Mesenteric fat pad (tissue), 1 donor: ENCODE data around the gene CTRB2. TPM values are rescaled to one million over a fixed set of nuclear protein-coding genes. Genes with fewer than 3 reads are reported as not detected.
"Not testable (repeated sequence)": the region's sequence is repeated elsewhere in the genome, so short reads cannot be mapped to it uniquely, and the experiment has no call there.

ENCODE experiments used
- DNase-seq: peaks from one replicate; pipeline ENCODE4 v3.0.0-alpha.2; 2020; ENCODE audit warnings: low spot score
- total RNA-seq: library from RNA; stranded (reverse); fragmentation: NEBNext Ultra II Directional; extraction: Animal tissue kit (Norgen Biotek cat#: 25700); gene quantifications from one replicate; pipeline ENCODE4 v1.2.1, GENCODE V29; 2021
- donor health status: DM: yes; HTN: yes; CAD: no.

CTRB2 gene
- total RNA-seq, 1 donor from 2014 or later = 4.1 TPM

DNA sequence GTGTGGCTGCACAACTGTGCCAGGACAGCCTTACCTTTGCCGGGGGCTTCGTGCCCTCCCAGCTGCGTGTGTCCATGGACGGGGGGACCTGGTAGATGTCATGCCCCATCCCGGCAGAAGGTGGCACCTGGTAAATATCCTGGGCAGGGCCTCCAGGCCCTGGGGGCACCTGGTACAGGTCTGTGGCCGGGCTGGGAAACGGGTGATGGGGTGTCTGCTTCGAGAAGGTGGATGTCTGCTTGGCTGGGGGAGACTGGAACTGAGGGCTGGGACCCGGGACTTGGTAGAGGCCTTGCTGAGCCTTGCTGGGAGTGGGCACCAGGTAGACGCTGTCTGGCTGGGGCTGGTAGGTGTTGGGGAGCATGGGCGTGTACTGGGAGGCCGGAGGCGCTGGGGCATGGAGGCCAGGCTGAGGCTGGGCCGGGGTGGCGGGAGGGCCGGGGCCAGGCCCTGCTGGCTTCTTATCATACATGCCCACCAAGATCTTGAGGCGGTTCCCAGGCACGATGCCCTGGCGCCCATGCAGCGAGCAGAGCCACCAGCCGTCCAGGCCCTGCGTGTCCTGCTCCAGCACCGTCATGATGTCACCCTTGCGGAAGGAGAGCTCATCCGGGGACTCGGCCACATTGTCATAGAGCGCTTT lies 35.6 kb upstream of the CTRB2 start:
- not testable (repeated sequence) for DNase-seq

DNA sequence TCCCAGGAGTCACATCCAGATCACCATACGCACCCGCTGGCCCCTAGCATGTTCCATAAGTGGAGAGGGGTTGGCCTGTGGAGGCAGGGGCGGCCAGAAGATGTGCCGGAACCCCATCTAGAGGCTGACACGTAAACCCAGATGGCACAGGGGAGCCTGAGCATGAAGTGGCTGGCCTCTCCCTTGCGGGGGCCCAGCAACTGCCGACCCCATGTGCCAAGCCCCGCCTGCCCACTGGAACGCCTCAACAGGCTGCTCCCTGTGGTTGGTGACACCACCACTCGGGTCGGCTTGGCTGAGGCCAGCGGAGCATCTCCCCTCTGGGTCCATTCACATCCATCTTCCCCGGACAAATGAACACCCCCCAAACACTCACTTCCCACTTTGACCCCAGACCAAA lies 35.0 kb upstream of the CTRB2 start:
- no peak for DNase-seq

DNA sequence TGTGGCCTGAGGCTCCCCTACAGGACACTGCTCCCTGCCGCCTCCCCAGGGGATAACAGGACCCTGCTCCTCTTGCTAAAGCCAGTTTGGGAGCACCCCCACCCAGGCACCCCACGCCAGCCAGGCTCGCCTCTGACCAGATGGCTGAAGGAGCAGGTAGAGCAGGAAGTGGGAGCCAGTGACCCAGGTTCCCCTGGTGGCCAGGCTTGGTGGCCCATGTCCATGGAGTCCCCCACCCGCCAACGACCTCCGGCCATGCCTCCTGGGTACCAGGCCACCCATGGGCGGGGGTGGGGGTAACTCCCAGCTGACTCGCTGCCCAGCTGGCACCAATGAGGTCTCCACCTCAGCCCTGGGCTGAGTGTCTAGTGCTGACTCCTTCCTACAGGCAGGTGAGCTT lies 34.5 kb upstream of the CTRB2 start:
- no peak for DNase-seq

DNA sequence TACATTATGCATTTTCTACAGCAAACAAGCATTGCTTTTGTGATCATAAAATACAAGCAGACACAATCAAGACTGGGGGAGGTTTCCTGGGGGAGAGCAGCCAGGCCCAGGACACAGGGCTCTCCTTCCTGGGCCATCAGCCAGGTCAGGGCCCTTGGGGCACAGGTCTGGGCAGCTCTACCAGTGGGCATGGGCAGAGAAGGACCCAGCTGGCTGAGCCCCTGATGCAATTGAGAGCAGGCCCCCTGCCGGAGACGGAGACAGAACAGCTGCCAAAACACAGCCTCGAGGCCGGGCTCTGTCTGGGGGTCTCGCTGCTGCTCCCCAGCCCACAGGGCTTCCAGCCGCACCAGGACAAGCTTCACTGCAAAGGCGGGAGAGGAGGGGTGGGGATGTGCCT lies 33.7 kb upstream of the CTRB2 start:
- DNase-seq = not testable (repeated sequence)

DNA sequence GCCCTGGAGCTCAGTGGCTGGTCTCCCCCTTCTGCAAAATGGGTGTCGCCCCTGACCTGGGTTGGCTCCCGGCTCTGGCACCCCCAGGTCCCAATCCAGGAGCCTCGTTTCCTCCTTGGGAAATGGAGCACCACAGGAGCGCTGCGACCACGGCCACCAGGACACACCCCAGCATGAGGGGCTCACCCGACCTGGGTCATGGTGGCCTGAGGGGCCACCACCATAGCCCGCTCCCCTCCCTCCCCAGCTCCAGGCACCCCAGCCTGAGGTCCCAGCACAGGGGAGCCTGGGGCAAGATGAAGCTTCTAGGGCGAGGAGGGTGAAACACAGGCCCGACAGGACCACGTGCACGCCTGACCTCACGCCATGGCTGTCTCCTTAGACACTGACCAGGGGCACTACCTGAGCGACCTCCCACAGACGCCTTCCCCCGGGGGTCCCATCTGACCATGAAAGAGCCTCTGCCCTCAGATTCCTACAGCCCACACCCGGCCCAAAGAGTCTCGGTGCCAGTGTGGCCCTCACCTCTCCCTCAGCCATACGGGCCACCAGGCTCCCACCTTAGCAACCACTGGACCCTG lies 32.7 kb upstream of the CTRB2 start:
- no peak for DNase-seq

DNA sequence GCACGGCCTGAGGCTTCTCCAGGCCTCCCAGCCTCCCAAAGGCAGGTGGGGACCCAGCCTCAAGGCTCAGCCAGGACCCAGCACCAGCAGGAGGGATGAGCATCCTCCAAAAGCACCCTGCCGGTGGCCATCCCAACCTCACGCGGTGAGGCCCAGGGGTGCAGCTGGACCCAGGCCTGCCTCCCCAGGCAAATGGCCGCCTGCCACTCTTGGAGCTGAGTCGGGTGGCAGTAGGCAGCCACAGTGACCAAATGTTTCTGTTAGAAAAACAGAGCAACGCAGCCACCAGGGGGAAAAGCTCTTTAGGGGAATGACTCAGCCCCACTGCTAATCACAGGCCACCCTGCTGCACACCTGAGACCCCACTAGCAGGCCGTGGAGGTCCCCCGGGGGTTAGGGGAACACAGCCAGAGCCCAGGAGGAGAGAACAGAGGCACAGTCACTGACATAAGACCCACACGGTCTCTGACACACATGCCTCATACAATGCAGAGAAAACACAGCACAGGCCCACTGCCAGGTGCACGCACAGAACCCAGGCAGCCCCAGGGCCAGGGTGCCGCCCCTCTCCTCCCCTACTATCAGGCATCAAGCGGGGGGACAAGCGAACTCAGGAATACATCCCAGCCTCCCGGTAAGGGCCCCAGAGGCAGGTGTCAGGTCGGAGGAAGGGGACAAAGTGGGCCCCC lies 32.0 kb upstream of the CTRB2 start:
- DNase-seq = no peak

DNA sequence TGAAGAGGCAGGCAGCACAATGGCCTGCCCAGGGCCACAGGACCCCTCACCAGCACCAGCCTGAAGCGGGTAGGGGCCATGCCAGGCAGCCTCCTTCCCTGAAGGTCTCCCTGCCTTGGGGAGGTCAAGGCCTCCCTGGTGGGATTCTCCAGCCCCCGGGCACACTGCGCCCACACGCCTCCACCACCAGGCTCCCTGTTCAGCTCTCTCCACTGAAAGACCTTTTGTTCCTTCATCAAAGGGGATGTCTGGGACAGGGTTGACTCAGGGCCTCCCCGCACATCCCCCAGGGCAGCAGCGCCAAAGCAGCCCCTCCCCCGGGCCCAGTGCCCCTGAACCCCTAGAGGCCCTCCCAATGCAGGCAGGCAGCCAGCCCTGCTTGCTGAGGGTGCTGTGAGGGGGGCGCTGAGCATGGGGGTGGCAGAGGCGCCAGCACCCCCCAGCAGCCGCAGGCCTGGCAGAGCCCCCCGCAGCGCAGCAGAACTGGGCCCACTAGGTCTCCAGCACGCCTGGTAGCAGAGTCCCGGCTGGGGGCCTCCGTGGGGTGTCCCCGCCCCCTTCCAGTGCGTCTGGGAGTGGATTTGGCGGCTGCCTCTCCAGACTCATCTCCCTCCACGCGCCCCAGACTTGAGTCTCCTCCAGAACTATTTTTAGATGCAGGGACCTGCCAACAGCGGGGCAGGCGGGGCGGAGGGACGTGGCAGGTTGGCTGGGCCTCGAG lies 31.3 kb upstream of the CTRB2 start:
- DNase-seq = no peak

DNA sequence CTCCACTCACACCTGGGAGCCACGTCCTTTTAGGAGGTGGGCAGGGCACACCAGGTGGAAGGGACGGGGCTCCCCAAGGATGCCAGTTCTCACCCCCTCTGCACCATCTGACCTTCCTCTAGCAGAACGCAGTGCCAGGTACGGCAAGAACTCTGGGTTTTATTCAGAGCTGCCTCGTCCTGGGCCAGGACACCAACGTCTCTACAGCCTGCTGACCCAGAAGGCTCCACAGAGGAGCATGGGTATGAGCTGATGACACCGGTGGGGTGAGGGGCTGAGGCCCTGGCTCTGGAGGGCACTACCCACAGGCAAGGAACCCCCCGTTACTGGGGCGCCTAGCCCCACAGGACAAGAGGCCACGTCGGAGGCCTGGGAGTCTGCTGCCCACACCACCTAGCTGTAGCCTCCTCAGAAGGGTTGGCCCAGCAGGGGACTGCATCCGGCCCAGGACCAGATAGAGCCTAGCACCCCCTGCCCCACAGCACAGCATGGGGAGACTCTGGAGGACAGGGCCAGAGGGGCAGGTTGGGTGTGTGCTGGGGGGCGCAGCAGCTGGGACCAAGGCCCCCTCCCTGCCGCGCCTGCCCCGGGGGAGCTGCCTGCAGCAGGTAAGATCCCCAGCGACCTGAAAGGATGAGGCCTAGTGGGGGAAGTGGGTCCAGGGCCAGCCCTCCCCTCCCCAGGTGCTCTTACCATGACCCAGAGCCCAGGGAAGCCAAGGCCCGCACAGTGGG lies 30.6 kb upstream of the CTRB2 start:
- DNase-seq = no peak

DNA sequence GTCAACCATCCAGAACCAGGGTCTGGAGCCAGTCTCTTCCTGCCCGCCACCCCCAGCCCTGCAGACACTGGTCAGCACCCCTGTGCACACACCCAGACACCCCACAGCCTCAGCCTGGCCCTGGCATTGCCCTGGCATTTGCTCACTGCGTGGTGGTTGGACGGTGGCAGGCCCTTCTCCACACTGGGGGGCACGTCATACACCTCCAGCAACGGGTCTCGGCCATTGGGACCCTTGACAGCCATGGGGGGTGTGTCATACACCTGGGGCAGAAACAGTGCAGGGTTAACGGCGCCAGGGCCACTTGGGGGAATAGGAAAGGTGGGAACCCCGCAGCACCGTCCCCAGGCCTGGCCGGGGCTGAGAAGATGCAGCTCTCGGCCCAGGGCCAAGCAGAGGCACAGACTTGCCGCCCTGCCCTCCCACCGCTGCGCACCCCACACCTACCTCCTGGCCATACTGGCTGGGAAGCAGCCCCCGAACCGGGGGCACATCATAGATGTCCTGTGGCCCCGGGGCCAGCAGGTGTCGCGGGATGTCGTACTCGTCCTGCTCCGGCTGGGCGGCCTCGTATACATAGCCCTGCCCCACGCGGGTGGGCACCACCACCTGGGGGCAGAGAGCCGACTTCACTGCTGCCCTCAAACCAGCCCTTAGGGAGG lies 29.9 kb upstream of the CTRB2 start:
- DNase-seq = no peak

DNA sequence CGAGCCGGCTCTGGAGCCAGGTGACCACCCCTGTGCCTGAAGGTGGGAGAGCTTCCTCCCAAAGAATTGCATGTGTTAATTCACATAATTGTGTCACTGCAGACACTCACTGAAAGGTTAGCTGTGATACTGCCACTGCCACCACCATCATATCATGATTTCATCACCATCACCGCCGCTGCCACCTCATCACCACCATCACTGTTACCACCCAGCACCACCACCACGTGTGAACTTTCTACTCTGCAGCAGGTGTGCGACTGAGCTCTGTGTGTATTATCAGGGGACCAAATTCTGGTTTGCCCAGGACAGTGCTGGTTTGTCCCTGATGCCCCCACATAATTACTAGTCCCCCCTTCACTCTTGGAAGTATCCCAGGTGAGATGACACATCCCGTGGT lies 29.3 kb upstream of the CTRB2 start:
- DNase-seq = no peak

DNA sequence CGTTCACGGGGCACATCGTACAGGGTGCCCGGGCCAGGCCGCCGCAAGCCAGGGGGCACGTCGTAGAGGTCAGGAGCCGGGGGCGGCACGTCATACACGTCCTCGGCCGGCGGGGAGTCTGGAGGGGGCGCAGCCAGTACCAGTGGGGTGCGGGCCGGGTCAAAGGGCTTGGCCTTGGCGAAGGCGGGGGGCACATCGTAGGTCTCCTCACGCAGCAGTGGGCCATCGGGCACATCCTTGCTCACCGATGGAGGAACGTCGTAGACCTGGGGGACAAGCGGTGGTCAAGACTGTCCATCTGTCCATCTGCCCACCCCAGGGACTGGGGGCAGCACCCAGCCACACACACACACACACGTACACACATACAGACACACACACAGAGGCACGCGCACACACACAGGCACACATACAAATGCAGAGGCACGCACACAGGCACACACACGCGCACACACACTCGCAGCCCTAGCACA lies 28.8 kb upstream of the CTRB2 start:
- no peak for DNase-seq

DNA sequence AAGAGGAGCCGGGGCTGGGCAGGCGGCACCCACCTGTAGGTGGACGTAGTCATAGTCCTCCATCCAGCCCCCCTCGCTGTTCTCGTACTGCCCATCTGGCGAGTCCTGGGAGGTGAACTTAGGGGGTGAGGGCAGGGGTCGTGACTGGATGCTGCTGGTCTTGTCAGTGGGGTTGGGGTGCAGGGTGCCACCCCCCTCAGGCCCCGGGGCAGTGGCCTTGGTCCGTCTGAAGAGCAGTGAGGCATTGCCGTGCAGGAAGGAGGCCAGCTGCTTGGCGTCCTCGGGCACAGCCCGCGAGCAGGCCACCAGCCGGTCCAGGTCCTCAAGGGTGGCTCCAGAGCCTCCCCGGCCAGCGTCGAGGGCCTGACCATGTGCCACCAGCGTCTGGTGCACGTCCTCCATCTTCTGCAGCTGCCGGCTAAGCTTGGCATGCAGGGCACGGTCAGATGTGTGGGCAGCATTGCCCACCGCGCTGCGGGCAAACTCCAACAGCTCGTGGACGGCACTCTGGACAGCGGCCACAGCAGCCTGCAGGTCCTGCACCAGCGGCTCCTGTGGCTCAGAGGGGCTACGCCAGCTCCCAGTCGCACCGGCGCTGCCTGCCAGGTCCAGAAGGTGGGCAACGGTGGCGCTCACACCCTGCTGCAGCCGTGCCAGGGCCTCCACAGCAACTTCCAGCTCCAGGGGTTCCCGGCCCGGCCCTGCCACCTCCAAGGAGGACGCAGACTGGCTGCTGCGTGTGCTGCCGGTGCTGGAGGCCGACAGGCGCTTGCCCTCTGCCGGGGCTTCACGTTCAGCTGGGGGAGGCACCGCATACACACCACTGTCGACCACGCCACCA lies 28.1 kb upstream of the CTRB2 start:
- no peak for DNase-seq

DNA sequence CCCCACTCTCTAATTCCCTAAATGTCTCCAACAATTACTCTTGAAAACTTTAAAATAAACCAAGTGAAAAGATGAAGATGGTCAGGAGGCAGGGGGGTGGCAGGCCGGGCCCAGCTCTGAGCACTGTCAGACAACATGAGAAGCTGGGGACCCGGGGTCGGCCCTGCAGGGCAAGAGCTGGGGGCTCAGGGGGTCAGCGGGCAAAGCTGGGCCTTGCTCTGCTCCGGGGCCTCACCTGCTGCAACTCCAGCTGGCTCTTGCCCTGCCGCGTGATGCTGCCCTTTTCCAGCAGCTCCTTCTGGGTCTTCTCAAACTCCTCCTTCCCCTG lies 26.6 kb upstream of the CTRB2 start:
- no peak for DNase-seq

DNA sequence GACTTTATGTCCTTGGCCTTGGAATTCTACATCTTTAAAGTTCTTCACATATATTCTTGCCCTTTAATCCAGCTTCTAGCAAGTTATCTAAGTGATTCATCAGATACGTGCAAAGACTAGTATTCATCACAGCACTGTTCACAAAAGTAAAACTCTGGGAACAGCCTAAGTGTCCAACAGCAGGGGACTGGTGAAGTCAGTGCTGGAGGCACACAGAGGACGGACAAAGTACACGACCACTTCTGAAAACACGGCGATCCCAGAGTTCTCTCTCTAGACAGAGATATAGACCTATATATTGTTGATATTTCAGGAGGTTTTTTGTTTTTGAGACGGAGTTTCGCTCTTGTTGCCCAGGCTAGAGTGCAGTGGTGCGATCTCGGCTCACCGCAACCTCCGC lies 24.6 kb upstream of the CTRB2 start:
- DNase-seq = no peak

DNA sequence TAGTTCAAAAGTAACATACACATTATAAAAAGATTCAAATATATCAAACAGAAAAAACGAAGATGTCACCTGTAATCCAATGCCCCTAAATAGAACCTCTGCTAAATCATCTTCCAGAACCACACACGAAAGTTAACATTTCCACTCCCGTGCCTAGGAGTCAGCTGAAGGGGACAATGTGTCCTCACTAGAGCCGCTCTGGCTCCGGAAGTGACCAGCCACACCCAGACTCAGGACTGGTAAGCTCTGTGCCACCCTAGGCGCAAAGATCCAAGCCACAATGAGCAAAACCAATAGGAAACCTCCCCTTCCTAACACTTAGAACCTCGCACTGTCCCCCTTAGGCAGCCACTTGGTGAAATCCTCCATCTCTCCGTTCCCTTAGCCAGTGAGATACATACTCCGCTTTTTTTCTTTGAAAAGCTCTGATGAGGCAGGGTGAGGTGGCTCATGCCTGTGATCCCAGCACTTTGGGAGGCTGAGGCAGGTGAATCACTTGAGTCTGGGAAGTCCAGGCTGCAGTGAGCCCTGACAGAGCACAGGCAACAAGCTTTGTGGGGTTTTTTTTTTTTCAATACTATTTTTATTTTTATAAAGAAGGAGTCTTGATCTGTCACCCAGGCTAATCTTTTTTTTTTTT lies 23.6 kb upstream of the CTRB2 start:
- no peak for DNase-seq

DNA sequence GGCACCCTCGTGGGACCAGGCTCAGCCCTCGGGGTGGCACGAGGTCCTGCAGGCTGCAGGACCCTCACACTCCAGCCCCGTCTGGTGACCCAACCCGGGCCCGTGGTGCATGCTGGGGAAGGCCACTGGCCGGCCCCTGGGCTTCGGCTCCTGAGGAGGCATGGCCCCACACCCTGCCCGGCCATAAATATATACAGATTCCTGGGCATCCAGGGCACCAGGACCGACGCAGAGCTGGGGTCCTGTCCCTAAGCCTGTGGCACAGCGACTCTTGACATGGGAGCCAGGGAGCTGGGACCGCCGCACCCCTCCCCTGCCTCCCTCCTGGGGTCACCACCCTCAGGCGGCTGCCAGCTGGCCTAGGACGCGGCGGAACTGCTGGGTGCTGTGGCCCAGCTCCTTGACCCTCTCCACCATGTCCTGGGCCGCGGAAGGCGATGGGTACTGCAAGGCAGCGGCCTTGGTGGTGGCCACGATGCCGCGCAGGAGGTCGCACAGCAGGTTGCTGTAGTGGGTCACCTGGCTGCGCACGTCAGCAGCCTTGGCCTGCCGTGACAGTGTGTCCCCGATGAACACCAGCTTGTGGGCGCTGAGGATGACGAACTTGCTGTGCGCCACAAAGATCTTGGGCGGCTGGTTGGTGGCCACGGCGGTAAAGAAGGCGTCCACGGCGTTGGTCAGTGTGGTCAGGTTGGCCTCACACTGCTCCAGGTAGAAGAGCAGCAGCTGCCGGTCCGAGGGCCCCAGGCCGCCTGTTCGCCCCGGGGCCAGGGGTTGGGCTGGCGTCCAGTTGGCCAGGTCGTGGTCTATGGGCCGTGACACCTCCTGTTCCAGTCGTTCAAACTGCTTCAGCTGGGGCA lies 22.4 kb upstream of the CTRB2 start:
- DNase-seq = no peak

DNA sequence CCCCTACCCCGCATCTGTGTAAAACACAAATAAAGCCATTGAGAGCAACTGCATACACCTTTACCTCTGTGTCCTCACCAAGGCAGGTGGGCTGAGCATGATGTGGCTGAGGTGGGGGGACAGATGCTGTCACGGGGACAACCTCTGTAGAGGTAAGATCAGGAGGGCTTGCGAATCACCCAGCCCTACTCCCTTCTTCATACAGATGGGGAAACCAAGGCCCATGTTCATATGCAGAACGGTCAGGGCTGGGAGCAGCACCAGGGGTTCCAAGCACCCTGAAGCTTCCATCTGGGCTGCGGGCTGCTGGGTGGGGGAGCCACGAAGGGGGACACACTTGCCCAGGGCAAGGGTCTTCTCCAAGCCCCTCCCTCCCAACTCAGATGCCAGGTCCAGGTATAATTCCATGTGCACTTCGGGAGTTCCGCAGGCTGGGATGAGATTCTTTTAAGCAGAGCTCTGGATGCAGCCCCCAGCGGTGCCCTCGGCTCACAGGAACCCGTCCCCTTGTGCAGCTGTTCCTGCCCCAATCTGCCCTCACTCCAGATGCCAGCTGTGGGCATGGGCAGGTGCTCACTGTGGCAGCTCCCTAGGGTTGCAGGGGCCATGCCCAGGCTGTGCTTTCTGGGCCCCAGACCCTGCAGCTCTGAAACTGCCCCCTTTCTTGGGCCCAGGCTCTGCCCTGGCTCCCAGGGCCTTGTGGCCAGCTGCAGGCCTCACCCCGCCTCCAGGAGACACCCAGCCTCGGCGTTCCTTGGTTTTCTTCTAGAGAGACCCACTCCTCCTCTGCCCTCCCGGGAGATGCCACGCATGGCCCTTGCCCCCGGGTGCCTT lies 21.4 kb upstream of the CTRB2 start:
- DNase-seq = no peak
